Vagina (tissue), 2 donors: Measurements from ENCODE around the gene ZGPAT. TPM values are rescaled to one million over a fixed set of nuclear protein-coding genes. Genes with fewer than 3 reads are reported as not detected.

Experiments
- DNase-seq, 2 donors: peaks; one replicate each; pipeline ENCODE4 v3.0.0-alpha.2; 2017; ENCODE audit errors: extremely low spot score in 2 of 2
- H3K27ac ChIP-seq: fragments of 200-600 bp; sonication (generic); one replicate; pipeline ENCODE4 v1.5.1; 2019
- H3K27me3 ChIP-seq: fragments of 200-600 bp; sonication (generic); one replicate; pipeline ENCODE4 v1.5.1; 2019
- H3K36me3 ChIP-seq, 2 donors: fragments of 200-600 bp; sonication (generic); one replicate each; pipeline ENCODE4 v1.5.1; 2017 to 2019
- H3K4me1 ChIP-seq: fragments of 200-600 bp; sonication (generic); one replicate; pipeline ENCODE4 v1.5.1; 2019
- H3K4me3 ChIP-seq, 2 donors: fragments of 200-600 bp; sonication (generic); 1 replicate in 1 of 2; 2 replicates in 1 of 2; pipeline ENCODE4 v1.5.1; 2016 to 2019
- H3K9me3 ChIP-seq: fragments of 200-600 bp; sonication (generic); one replicate; pipeline ENCODE4 v1.5.1; 2019
- CTCF ChIP-seq, 3 experiments: fragments of 450-650 bp in 2 of 3; fragments of 200-600 bp in 1 of 3; sonication (generic) in 1 of 3; IDR thresholded peaks; one replicate each; pipeline ENCODE4 v1.5.1; 2017 to 2019; ENCODE audit warnings: antibody characterized with exemption in 3 of 3, mild to moderate bottlenecking in 2 of 3, moderate library complexity in 2 of 3
- POLR2A ChIP-seq, 2 donors: fragments of 450-650 bp; IDR thresholded peaks; one replicate each; pipeline ENCODE4 v1.6.1; 2017; ENCODE audit warnings: antibody characterized with exemption in 2 of 2, mild to moderate bottlenecking in 2 of 2, moderate library complexity in 2 of 2
- POLR2AphosphoS5 ChIP-seq, 2 donors: sonication (generic); formaldehyde crosslinking; IDR thresholded peaks; one replicate each; pipeline ENCODE4 v1.9.0; 2017; ENCODE audit warnings: antibody characterized with exemption in 2 of 2, mild to moderate bottlenecking in 2 of 2, low read depth in 1 of 2; ENCODE audit not compliant: insufficient read depth in 1 of 2
- intact Hi-C: fragments of 100-400 bp; cut with DNase I; formaldehyde crosslinking; loops from one replicate; pipeline ENCODE4 v1.15.1; 2023
- total RNA-seq: library from RNA; depleted of rRNA; stranded (reverse); fragments of >200 nt; gene quantifications from one replicate; pipeline ENCODE4 v1.2.3, GENCODE V29; 2016

ZGPAT gene
- total RNA-seq, 1 donor from 2014 or later: 30.4 TPM

DNA sequence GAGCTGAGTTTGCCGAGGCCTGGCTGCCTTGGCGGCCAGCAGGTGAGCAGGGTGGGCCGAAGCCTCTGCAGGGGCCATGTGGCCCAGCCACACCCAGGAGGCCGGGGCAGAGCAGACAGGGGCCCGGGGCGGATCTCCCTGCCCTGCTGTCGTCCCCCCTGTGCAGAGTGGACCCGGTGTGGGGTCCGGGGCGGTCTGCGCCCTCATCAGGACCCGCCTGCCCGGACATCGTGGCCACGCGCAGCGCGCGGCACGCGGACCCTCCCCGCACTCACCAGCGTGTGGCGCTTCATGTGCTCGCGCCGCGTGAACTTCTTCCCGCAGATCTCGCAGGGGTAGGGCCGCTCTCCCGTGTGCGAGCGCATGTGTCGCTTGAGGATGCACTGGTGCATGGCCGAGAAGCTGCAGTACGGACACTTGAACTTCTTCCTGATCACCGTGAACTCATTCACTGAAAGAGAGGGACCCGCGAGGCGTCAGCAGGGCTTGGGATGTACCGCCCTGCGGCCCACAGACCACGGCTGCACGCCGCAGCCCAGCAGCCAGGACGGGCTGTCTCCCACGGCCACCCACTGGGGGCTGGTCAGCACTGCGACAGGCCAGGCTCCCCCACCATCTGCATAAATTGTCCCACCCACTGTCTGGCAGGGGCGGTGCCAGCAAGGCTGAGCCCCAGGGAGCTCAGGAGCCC is 44.7 kb downstream of the ZGPAT start:
- intact Hi-C loops: no loop called here
- no peak overlapping the region for H3K27ac ChIP-seq
- no peak overlapping the region for H3K4me3 ChIP-seq
- TF ChIP-seq POLR2A (IDR thresholded peaks at IDR 0.05) (no peak), CTCF (IDR thresholded peaks at IDR 0.05) (no peak), POLR2AphosphoS5 (IDR thresholded peaks at IDR 0.05; ENCODE audit: insufficient read depth in 1 of 2, low read depth in 1 of 2) (no peak)
- no peaks in the 10 kb centered on the region for H3K27me3 ChIP-seq
- no peaks in the 10 kb centered on the region for H3K9me3 ChIP-seq
- H3K36me3 ChIP-seq: no peaks in the 10 kb centered on the region
- H3K4me1 ChIP-seq: no peaks in the 10 kb centered on the region
- DNase-seq: no peak

DNA sequence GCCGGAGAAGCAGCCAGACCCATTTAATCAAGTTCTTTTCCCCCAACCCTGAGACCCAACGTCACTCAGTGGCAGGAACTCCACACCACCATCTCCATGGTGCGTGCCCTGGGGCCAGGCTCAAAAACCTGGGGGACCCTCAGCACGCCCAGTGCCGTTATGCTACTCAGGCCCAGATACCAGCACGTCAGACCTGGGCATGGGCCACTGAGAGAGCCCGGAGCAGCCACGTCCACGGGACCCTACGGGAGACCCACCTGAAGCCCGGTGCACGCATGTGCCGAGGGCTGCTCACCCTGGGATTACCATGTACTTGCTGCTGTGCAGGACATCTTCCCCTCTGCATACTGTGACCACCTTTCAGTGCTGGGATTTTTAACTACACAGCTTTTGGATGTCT is 45.5 kb downstream of the ZGPAT start:
- no peak for TF ChIP-seq CTCF (IDR thresholded peaks at IDR 0.05)
- TF ChIP-seq POLR2A (IDR thresholded peaks at IDR 0.05): no peak
- TF ChIP-seq POLR2AphosphoS5 (IDR thresholded peaks at IDR 0.05; ENCODE audit: insufficient read depth in 1 of 2, low read depth in 1 of 2): no peak
- Histone ChIP-seq H3K27me3 (no peaks in the 10 kb centered on the region), H3K27ac (no peak overlapping the region), H3K4me3 (no peak overlapping the region), H3K36me3 (no peaks in the 10 kb centered on the region), H3K9me3 (no peaks in the 10 kb centered on the region), H3K4me1 (no peaks in the 10 kb centered on the region)
- intact Hi-C loops: no loop called here
- no peak for DNase-seq

GRCh38 chr20:63754008-63754407 is 46.2 kb downstream of the ZGPAT start:
- Histone ChIP-seq H3K36me3 (no peaks in the 10 kb centered on the region), H3K27me3 (no peaks in the 10 kb centered on the region), H3K27ac (no peak overlapping the region), H3K4me3 (no peak overlapping the region), H3K4me1 (no peaks in the 10 kb centered on the region), H3K9me3 (no peaks in the 10 kb centered on the region)
- no peak for DNase-seq
- intact Hi-C loops: no loop called here
- TF ChIP-seq POLR2A (IDR thresholded peaks at IDR 0.05): no peak
- no peak for TF ChIP-seq CTCF (IDR thresholded peaks at IDR 0.05)
- no peak for TF ChIP-seq POLR2AphosphoS5 (IDR thresholded peaks at IDR 0.05; ENCODE audit: insufficient read depth in 1 of 2, low read depth in 1 of 2)

DNA sequence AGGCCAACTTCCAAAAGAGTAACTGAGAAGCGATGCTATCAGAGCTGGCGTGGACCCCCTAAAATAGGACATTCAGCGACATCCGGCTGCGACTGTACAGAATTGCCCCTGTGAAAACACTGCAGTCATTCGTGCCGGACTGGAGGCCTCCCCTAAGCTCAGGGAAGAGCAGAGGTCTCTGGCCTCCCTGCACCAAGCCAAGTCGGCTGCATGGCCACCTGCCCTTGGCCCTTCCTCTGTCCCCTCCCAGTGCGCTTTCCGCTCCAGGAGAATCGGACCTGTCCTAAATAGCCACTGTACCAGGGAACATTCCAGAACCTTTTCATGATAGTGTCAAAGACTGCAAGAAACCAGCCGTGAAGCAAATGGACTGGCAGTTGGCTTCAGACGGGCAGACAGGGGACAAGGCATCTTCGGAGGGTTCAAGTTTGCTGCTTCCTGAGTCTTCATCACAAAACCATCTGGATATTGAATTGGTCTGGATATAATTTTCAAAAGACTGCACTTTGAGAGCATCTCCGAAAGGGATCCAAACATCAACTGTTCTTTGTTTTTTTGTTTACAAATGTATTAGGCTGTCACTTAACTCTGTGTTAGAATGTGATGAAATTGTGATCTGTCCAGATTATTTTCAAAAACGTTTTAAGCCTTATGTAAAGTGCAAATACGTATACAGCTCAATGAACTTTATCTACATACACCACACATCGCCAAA is 48.3 kb downstream of the ZGPAT start:
- no peak overlapping the region for H3K4me3 ChIP-seq
- no peak for TF ChIP-seq CTCF (IDR thresholded peaks at IDR 0.05)
- no peak for TF ChIP-seq POLR2A (IDR thresholded peaks at IDR 0.05)
- TF ChIP-seq POLR2AphosphoS5 (IDR thresholded peaks at IDR 0.05; ENCODE audit: insufficient read depth in 1 of 2, low read depth in 1 of 2): no peak
- intact Hi-C loops: no loop called here
- H3K27ac ChIP-seq: no peak overlapping the region
- no peaks in the 10 kb centered on the region for H3K4me1 ChIP-seq
- H3K9me3 ChIP-seq: no peaks in the 10 kb centered on the region
- H3K36me3 ChIP-seq: no peaks in the 10 kb centered on the region
- no peak for DNase-seq
- no peaks in the 10 kb centered on the region for H3K27me3 ChIP-seq

- no peaks in the 10 kb centered on the region for H3K9me3 ChIP-seq
- TF ChIP-seq POLR2A (IDR thresholded peaks at IDR 0.05) (no peak), POLR2AphosphoS5 (IDR thresholded peaks at IDR 0.05; ENCODE audit: insufficient read depth in 1 of 2, low read depth in 1 of 2) (no peak), CTCF (IDR thresholded peaks at IDR 0.05) (no peak)
- intact Hi-C loops: no loop called here
- H3K36me3 ChIP-seq: no peaks in the 10 kb centered on the region
- H3K27ac ChIP-seq: no peak overlapping the region
- no peak overlapping the region for H3K4me3 ChIP-seq
- H3K4me1 ChIP-seq: no peaks in the 10 kb centered on the region
- no peak for DNase-seq
- no peaks in the 10 kb centered on the region for H3K27me3 ChIP-seq
Measured at GRCh38 chr20:63756648-63756991, 48.8 kb downstream of the ZGPAT start.
